Epithelial cell of prostate (primary cell): ENCODE data around the gene PDGFA.

Source experiments
- DNase-seq: peaks from one replicate; pipeline ENCODE4 v3.0.0-alpha.2; 2011; ENCODE audit warnings: low read depth, low spot score
- H3K27ac ChIP-seq: fragments of 450-650 bp; 2 replicates; pipeline ENCODE4 v1.5.1; 2017; ENCODE audit warnings: mild to moderate bottlenecking

PDGFA gene

GRCh38 chr7:507623-508300, 11.9 kb downstream of the PDGFA start:
- no peak for DNase-seq
- no peak overlapping the region for H3K27ac ChIP-seq

DNA sequence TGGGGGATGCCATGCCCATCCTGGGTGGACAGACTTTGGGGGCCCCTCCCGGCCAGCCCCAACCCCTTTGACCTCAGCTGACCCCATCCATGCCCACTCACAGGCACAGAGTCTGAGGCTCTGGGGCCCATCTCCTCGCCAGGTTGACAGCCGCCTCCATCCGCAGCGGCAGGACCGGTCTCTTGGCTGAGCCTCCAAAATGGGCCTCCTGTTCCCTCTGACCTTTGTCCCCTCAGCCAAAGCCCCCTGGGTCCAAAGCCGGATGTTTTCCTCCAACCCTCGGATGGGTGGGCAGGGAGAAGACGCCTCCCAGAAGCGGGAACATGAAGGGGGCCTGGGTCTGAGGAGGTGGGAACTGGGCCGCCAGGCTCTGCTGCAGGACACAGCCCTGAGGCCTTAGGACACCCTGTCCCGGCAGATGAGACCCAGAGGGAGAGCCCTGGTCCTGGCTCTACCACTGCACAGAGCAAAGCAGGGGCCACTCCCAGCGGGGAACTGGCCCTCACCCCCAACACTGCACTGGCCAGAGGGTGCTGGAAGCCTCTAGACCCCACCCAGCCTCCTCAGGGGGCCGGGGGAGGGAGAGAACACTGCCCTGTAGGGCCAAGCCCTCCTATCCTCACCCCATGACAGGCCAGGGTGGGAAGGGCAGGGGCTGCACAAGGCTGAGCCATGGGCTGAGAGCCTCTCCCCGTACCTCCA, 12.6 kb downstream of the PDGFA start:
- DNase-seq, result no peak
- no peak overlapping the region for H3K27ac ChIP-seq

DNA sequence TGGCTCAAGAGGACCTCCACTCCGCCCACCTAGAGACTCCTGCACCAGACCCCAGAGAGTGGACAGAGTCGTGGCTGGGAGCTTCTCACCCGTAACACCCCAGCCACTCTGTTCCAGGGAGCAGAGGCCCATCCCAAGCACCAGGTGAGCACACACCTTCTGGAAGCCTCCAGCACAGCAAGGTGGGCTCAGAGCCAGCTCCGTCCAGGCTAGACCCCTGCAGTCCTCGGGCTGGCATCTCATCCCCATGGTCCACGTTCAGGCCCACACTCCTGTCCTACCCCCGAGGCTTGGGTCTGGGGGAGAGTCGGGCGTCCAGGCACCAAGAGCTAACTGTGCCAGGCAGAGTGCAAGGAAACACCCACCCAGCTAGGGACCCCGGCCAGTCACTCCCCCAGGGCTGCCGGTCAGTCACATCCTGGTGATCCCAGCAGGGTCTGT, 13.2 kb downstream of the PDGFA start:
- no peak for DNase-seq

GRCh38 chr7:505171-505570, 14.5 kb downstream of the PDGFA start:
- H3K27ac ChIP-seq, result no peak overlapping the region
- DNase-seq, result no peak

More for the DNA sequence above, 13.2 kb downstream of the PDGFA start:
- H3K27ac ChIP-seq, result no peak overlapping the region

DNA sequence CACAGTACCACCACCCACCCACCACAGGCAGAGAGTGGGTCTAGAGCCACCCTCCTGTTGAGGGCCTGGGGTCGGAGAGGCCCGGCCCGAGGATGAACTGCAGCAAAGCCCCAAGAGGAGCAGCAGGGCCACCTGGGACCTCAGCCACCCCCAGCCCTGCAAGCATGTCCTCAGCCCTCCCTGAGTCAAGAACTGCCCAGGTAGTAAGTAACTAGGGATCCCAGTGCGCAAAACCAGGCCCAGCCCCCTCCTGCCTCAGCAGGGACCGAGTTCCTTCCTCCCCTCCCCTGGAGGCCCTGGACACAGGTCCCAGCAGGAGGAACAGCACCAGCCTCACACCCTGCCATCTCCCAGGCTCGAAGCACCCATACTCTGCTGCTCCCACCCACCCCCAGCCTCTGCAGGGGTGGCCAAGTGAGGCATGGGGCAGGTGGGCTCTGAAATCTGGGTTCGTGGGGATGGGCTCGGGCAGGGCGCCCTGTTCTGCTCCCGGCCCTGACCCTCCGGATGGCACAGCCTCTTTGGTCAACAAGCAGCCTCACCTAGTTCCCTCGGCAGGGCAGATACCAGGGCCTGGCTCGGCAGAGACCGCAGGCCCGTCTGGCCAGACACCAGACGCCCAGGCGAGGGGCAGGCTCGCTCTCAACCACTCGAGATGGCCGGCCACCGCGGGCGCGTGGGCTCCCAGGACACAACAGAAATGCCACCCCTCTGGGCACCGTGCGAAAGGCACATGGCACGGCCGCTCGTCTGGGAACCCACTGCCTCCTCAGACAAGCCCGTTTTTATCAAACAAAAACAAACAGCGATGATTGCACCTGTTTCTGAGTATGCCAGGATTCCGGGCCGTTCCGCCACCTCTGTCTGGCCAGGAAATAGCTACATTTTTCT, 15.2 kb downstream of the PDGFA start:
- H3K27ac ChIP-seq, result no peak overlapping the region
- DNase-seq, result no peak

DNA sequence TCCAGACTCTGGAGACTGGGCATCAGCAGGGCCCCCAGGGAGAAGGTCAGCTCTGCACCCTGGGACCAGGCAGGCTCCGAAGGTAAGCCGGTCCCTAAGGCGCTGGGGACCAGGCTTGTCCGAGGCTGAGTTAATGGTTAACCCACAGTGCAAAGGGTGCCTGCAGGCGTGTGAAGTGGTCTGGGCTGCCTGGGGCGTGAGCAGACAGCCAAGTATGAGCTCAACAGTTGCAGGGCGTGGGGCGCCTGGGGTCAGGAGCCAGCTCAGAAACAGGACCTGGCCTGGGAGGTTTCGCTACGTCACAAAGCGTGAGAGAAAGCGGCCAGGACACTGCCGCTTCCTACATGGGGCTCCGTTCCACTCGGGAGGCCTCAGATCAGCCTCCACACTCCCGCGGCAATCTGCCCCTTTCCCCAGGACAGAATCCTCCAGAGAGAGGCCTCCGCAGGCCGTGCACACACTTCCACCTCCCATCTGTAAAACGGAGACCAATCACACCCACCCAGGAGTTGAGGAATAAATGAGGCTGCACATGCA, 16.0 kb downstream of the PDGFA start:
- no peak overlapping the region for H3K27ac ChIP-seq
- DNase-seq, result no peak

- no peak for DNase-seq
- H3K27ac ChIP-seq, result no peak overlapping the region
Observed at GRCh38 chr7:502296-502695, 17.4 kb downstream of the PDGFA start.

- DNase-seq, result no peak
- no peak overlapping the region for H3K27ac ChIP-seq
Observed at GRCh38 chr7:501526-501925, 18.1 kb downstream of the PDGFA start.

DNA sequence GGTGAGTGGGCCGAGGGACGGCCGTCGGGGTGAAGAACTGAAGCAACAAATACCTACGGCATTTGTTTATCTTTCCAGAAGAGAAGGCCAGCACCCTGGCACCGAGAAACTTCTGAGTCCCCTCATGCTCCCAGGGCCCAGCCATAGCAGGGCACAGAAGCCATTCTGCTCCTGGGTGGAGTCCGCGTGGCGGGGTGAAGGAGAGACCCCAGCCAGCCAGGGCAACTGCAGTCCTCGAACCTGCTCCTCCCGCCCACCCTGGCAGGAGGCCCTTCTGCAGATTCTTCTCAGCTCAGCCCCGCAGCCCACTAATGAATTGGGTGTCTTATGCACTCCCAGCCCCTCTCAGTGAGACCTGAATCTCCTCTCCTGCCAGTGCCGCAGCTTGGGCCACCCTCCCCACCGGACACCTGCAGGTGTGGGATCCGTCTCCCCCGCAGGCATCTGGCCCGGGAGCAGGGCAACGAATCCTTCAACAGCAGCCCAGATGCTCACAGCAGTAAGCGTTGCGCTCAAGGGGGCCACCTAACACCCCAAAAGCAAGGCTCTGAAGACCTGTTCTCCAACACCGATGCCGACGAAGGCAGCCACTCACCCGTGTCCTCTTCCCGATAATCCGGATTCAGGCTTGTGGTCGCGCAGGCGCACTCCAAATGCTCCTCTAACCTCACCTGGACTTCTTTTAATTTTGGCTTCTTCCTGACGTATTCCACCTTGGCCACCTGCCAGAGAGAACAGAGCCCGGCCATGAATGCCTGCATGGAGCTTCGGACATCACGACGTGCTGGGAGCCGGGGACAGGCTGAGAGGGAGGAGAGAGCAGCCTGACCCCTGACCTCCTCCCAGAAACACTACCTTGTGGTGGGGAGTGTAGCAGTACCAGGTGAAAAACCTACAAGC, 18.9 kb downstream of the PDGFA start:
- no peak for DNase-seq
- no peak overlapping the region for H3K27ac ChIP-seq

- DNase-seq, result no peak
Observed at GRCh38 chr7:499853-500485, 19.7 kb downstream of the PDGFA start.

DNA sequence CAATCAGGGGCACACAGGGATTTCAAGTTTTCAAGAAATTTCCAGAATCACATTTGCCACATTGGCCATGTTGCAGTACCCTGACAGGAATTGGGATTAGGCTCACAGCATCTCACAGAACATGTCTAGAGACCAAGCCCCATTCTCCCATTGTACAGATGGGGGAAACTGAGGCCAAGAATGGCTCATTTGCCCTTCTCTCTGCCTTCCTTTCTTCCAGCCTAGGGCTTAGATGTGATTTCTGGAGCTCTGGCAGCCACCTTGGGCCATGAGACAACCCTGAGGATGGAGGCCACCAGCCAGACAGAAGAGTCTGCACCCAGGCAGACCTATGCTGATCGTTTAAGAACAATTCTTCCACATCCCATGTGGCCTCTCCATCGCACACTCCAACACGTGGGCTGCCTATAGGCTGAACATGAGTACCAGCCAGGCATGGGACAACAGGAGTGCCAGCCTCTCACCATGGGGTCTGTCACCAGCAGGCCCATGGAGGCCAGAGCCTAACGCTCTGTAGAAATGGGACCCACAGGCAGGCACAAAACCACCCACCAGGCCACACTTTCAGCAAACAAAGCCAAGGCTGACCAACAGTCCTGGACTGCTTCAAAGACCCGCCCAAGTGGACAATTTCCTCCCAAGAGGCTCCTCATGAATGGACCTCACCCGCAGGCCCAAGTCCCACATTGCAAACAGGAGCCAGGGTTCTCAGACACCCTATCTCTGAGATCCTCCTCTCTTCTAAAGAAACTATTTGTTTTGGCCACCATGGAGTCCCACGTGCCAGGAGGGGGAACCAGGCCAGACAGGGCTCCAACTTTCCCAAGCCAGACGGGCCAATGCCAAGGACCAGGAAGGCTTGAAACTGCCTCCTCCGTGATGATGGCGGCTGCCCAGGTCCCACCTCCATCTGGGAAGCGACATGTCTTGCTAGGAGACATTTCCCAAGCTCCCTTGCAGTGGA, 20.7 kb downstream of the PDGFA start:
- H3K27ac ChIP-seq, result no peak overlapping the region
- DNase-seq, result no peak

More at GRCh38 chr7:499853-500485, 19.7 kb downstream of the PDGFA start:
- H3K27ac ChIP-seq, result no peak overlapping the region

DNA sequence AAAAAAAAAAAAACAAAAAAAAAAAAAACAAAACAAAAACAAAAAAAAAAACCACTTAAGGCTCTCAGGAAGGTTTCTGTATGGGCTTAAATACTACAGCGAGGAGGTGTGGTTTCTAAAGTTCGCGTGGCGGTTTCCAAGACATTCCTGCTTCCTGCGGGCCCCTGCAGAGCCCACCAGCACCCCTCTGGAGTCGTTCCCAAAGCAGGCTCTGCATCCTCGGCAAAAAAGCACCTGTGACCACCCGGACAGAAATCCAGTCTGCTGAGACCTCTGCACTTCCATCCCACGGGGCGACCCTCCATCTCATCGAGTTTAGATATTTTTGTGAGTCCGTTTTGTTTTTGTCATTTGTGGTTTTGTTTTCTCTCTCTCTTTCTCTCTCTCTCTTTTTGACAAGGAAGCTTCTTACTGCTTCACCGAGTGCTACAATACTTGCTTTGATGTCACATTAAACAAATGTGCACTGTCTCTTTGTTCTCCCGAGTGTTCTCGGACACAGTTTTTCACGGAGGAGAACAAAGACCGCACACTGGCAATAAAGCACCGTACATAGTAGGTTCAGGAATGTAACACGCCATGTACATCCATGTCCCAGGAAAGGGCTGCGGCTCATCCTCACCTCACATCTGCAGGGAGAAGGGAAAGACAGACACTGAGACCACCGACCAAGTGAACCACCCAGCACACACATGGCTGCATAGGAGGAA, 21.5 kb downstream of the PDGFA start:
- no peak for DNase-seq
- H3K27ac ChIP-seq, result no peak overlapping the region

GRCh38 chr7:497346-497745, 22.3 kb downstream of the PDGFA start:
- peak overlapping the region; percentile 59 for H3K27ac ChIP-seq
- no peak for DNase-seq

DNA sequence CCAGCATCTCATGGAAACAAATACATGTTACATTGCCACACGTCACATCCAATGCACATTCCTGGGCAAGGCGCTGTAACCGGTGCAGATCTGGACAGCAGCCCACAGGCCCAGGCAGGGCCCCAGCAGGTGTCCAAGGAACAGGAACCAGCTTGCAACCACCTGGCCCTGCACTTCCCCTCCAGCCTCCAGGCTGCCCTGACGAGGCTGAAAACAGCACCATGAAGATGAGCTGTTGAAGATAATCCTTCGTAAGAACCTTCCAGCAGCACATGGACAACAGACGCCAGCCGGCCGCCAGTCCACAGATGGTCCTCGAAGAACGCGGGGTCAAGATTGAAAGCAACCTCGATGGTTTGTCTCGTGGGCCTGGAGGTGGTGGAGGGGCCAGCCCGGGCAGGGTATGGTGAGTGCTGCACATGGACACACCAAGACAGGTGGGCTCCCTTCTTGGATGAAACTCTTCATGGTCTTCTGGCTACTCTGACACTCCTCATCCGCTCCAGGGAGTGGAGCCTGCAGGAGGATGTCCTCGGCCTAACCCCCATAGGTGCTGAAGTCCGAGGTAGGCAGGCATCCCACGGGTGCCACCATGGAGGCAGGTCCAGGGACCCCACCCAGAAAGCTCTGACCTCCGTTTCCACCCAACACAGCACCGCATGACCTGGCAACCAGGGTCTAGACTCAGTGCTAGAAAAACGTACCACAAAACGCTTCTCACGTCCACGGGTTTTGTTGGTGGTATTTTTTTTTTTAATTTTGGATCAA, 22.9 kb downstream of the PDGFA start:
- peak; percentile 69 for DNase-seq
- H3K27ac ChIP-seq, result peak overlapping the region; percentile 59

GRCh38 chr7:495761-496321, 23.8 kb downstream of the PDGFA start:
- DNase-seq, result no peak
- peak overlapping the region; percentile 59 for H3K27ac ChIP-seq

DNA sequence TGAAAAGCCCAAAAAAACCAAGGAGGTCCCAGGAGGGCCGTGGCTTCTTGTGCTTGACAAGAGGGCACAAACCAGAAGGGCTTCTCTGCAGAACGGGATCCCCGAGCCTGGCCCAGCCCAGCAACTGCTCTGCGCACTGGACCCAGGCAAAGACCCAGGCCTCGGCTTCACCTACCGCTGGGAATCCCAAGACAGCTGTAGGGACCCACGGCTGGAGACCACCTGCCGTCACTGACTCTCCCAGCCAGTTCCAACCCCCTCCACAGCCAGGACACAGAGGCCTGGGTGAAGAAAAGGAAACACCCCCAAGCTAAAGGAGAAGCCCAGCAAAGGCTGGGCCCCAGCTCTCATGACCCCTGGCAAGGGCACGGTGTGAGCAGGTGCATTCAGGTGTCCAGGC, 24.3 kb downstream of the PDGFA start:
- no peak overlapping the region for H3K27ac ChIP-seq
- DNase-seq, result no peak
